Prostate gland (tissue), 2 donors: ENCODE results near the gene POLR2H. TPM values are rescaled to one million over a fixed set of nuclear protein-coding genes. Genes with fewer than 3 reads are reported as not detected.
A peak's percentile ranks its signal among the peaks of the same experiment; 100 is the strongest.

Experiments used
- DNase-seq: peaks from one replicate; pipeline ENCODE4 v3.0.0-alpha.2; 2019; ENCODE audit warnings: low spot score
- H3K27ac ChIP-seq, 2 donors: fragments of 200-600 bp; sonication (generic); 2 replicates each; pipeline ENCODE4 v1.5.1; 2017 to 2019
- H3K27me3 ChIP-seq: fragments of 200-600 bp; sonication (generic); replicated peaks from 2 replicates; pipeline ENCODE4 v1.5.1; 2019; ENCODE audit not compliant: insufficient read depth
- H3K36me3 ChIP-seq, 2 donors: fragments of 200-600 bp; sonication (generic); 1 replicate in 1 of 2; 2 replicates in 1 of 2; pipeline versions ENCODE4 v1.5.1 to v1.8.1; 2017 to 2019
- H3K4me1 ChIP-seq: fragments of 200-600 bp; sonication (generic); replicated peaks from 2 replicates; pipeline ENCODE4 v1.5.1; 2019
- H3K4me3 ChIP-seq, 2 donors: fragments of 200-600 bp; sonication (generic); 2 replicates each; pipeline ENCODE4 v1.5.1; 2017 to 2019
- H3K9me3 ChIP-seq: fragments of 200-600 bp; sonication (generic); 2 replicates; pipeline ENCODE4 v1.5.1; 2017
- CTCF ChIP-seq, 4 experiments: fragments of 200-600 bp in 2 of 4; fragments of 450-650 bp in 2 of 4; sonication (generic) in 2 of 4; IDR thresholded peaks; 1 replicate in 3 of 4; 2 replicates in 1 of 4; pipeline ENCODE4 v1.5.1; 2016 to 2019; ENCODE audit warnings: antibody characterized with exemption in 4 of 4, mild to moderate bottlenecking in 2 of 4, moderate library complexity in 2 of 4
- POLR2A ChIP-seq: fragments of 450-650 bp; IDR thresholded peaks from one replicate; pipeline ENCODE4 v1.6.1; 2016; ENCODE audit warnings: antibody characterized with exemption, mild to moderate bottlenecking
- POLR2AphosphoS5 ChIP-seq: sonication (generic); formaldehyde crosslinking; IDR thresholded peaks from one replicate; pipeline ENCODE4 v1.6.1; 2017; ENCODE audit warnings: antibody characterized with exemption
- WGBS: methylation state at CpG from one replicate; pipeline ENCODE4 v1.1.5; 2018; 5-methylcytosine and 5-hydroxymethylcytosine counted together
- intact Hi-C: fragments of 100-400 bp; cut with DNase I; formaldehyde crosslinking; loops from one replicate; pipeline ENCODE4 v1.14.2; 2022
- total RNA-seq, 2 donors: library from RNA; depleted of rRNA; stranded (reverse); fragments of >200 nt; gene quantifications; one replicate each; pipeline ENCODE4 v1.1.0, GENCODE V29; 2016

POLR2H gene
- total RNA-seq, 2 donors from 2014 or later = 62.7 to 89.2 TPM

GRCh38 chr3:184343200-184343876, 18.2 kb upstream of the POLR2H start:
- no peaks in the 10 kb centered on the region for H3K27me3 ChIP-seq
- peaks cover under 1% of the 10 kb centered on the region for H3K4me1 ChIP-seq
- no peaks in the 10 kb centered on the region for H3K36me3 ChIP-seq
- TF ChIP-seq POLR2AphosphoS5 (no peak), CTCF (IDR thresholded peaks at IDR 0.05) (no peak), POLR2A (no peak)
- 63% methylated on average over 5 of the region's 5 CpGs for WGBS
- no peak for DNase-seq
- no peak overlapping the region for H3K27ac ChIP-seq
- intact Hi-C loops = no loop called here
- no peak overlapping the region for H3K4me3 ChIP-seq
- no peaks in the 10 kb centered on the region for H3K9me3 ChIP-seq

- Histone ChIP-seq H3K9me3 (no peaks in the 10 kb centered on the region), H3K4me1 (no peaks in the 10 kb centered on the region), H3K27ac (no peak overlapping the region), H3K36me3 (no peaks in the 10 kb centered on the region), H3K4me3 (no peak overlapping the region), H3K27me3 (no peaks in the 10 kb centered on the region)
- TF ChIP-seq POLR2A (no peak), CTCF (IDR thresholded peaks at IDR 0.05) (no peak), POLR2AphosphoS5 (no peak)
- DNase-seq = no peak
- intact Hi-C loops = no loop called here
- WGBS = 71% methylated on average over 18 of the region's 24 CpGs
These were observed 16.8 kb upstream of the POLR2H start for GRCh38 chr3:184344579-184345316.

- Histone ChIP-seq H3K9me3 (no peaks in the 10 kb centered on the region), H3K4me1 (no peaks in the 10 kb centered on the region), H3K27me3 (no peaks in the 10 kb centered on the region), H3K27ac (peak overlapping the region; percentile 8 to 18), H3K4me3 (no peak overlapping the region), H3K36me3 (no peaks in the 10 kb centered on the region)
- DNase-seq = peak; percentile 73
- TF ChIP-seq CTCF (IDR thresholded peaks at IDR 0.05) = peak in 3 of 4 experiments; percentile 37 to 69 (median 62)
- TF ChIP-seq POLR2AphosphoS5 = peak; percentile 87
- TF ChIP-seq POLR2A = no peak
- WGBS = 37% methylated on average over 14 of the region's 14 CpGs
- intact Hi-C loops = no loop called here
These were observed 16.0 kb upstream of the POLR2H start for GRCh38 chr3:184345317-184346144.

GRCh38 chr3:184346480-184347190, 14.9 kb upstream of the POLR2H start:
- H3K36me3 ChIP-seq = no peaks in the 10 kb centered on the region
- no peaks in the 10 kb centered on the region for H3K27me3 ChIP-seq
- H3K4me1 ChIP-seq = no peaks in the 10 kb centered on the region
- H3K27ac ChIP-seq = no peak overlapping the region
- no peaks in the 10 kb centered on the region for H3K9me3 ChIP-seq
- intact Hi-C loops = no loop called here
- H3K4me3 ChIP-seq = no peak overlapping the region
- TF ChIP-seq POLR2AphosphoS5 (no peak), POLR2A (no peak), CTCF (IDR thresholded peaks at IDR 0.05) (no peak)
- WGBS = 88% methylated on average over 20 of the region's 20 CpGs
- no peak for DNase-seq
